Skin epidermis (tissue), 12 donors: Measurements from ENCODE around the gene RUNX2.
A peak's percentile ranks its signal among the peaks of the same experiment; 100 is the strongest.

ENCODE experiments used
- H3K27ac ChIP-seq, 21 experiments: fragments of 200-600 bp; sonication (generic) in 11 of 21; one replicate each; pipeline ENCODE4 v1.5.0; 2020; ENCODE audit warnings: mild to moderate bottlenecking in 3 of 21, inconsistent platforms in 2 of 21, moderate library complexity in 2 of 21
- H3K4me3 ChIP-seq, 7 experiments: fragments of 200-600 bp; sonication (generic) in 2 of 7; one replicate each; pipeline ENCODE4 v1.5.0; 2020; ENCODE audit warnings: inconsistent platforms in 2 of 7, mild to moderate bottlenecking in 2 of 7, moderate library complexity in 1 of 7

RUNX2 gene

GRCh38 chr6:45394586-45395095 is 66.5 kb downstream of the RUNX2 start:
- Histone ChIP-seq H3K27ac (no peak overlapping the region), H3K4me3 (no peak overlapping the region)

- no peak overlapping the region for H3K4me3 ChIP-seq
- H3K27ac ChIP-seq: no peak overlapping the region
Measured at GRCh38 chr6:45398075-45398813, 70.1 kb downstream of the RUNX2 start.

- Histone ChIP-seq H3K27ac (no peak overlapping the region), H3K4me3 (no peak overlapping the region)
Measured at GRCh38 chr6:45400021-45400420, 71.9 kb downstream of the RUNX2 start.

GRCh38 chr6:45411959-45412358 is 83.8 kb downstream of the RUNX2 start:
- H3K27ac ChIP-seq: no peak overlapping the region

GRCh38 chr6:45415315-45415714 is 87.2 kb downstream of the RUNX2 start:
- Histone ChIP-seq H3K4me3 (no peak overlapping the region), H3K27ac (no peak overlapping the region)

More at GRCh38 chr6:45411959-45412358, 83.8 kb downstream of the RUNX2 start:
- H3K4me3 ChIP-seq: no peak overlapping the region

- Histone ChIP-seq H3K4me3 (no peak overlapping the region), H3K27ac (no peak overlapping the region)
Measured at GRCh38 chr6:45415788-45416518, 87.8 kb downstream of the RUNX2 start.

- no peak overlapping the region for H3K27ac ChIP-seq
- H3K4me3 ChIP-seq: no peak overlapping the region
Measured at GRCh38 chr6:45416700-45417099, 88.6 kb downstream of the RUNX2 start.

GRCh38 chr6:45417436-45417835 is 89.3 kb downstream of the RUNX2 start:
- no peak overlapping the region for H3K27ac ChIP-seq

GRCh38 chr6:45419571-45420082 is 91.5 kb downstream of the RUNX2 start:
- peak overlapping the region in 12 of 21 experiments; percentile 2 to 95 (median 40) for H3K27ac ChIP-seq
- H3K4me3 ChIP-seq: peak overlapping the region; percentile 14 to 75 (median 58)

More at GRCh38 chr6:45417436-45417835, 89.3 kb downstream of the RUNX2 start:
- H3K4me3 ChIP-seq: no peak overlapping the region

- H3K27ac ChIP-seq: peak overlapping the region in 13 of 21 experiments; percentile 2 to 95 (median 89)
- H3K4me3 ChIP-seq: peak overlapping the region; percentile 51 to 76 (median 65)
Measured at GRCh38 chr6:45420083-45420908, 92.2 kb downstream of the RUNX2 start.

- peak overlapping the region in 20 of 21 experiments; percentile 14 to 95 (median 83) for H3K27ac ChIP-seq
Measured at GRCh38 chr6:45420909-45421708, 93.0 kb downstream of the RUNX2 start.

GRCh38 chr6:45421709-45422502 is 93.8 kb downstream of the RUNX2 start:
- Histone ChIP-seq H3K27ac (peak overlapping the region in 20 of 21 experiments; percentile 69 to 95 (median 84)), H3K4me3 (peak overlapping the region; percentile 51 to 76 (median 65))

More at GRCh38 chr6:45420909-45421708, 93.0 kb downstream of the RUNX2 start:
- peak overlapping the region; percentile 51 to 76 (median 65) for H3K4me3 ChIP-seq

GRCh38 chr6:45422503-45423110 is 94.5 kb downstream of the RUNX2 start:
- H3K4me3 ChIP-seq: peak overlapping the region; percentile 51 to 76 (median 65)
- peak overlapping the region in 20 of 21 experiments; percentile 69 to 95 (median 84) for H3K27ac ChIP-seq

GRCh38 chr6:45423111-45423823 is 95.1 kb downstream of the RUNX2 start:
- Histone ChIP-seq H3K4me3 (peak overlapping the region; percentile 51 to 76 (median 65)), H3K27ac (peak overlapping the region in 20 of 21 experiments; percentile 69 to 95 (median 84))

- Histone ChIP-seq H3K27ac (peak overlapping the region in 20 of 21 experiments; percentile 69 to 95 (median 84)), H3K4me3 (peak overlapping the region; percentile 51 to 76 (median 65))
Measured at GRCh38 chr6:45423824-45424450, 95.8 kb downstream of the RUNX2 start.

GRCh38 chr6:45424451-45424861 is 96.3 kb downstream of the RUNX2 start:
- peak overlapping the region in 18 of 21 experiments; percentile 10 to 95 (median 85) for H3K27ac ChIP-seq
- H3K4me3 ChIP-seq: peak overlapping the region; percentile 51 to 76 (median 65)
